Activated T-cell treated with anti-CD3 and anti-CD28 coated beads, Interleukin-2, amount 50 U/mL, for 24 hours (primary cell): ENCODE measurements around the gene SLC36A2.
A peak's percentile ranks its signal among the peaks of the same experiment; 100 is the strongest.

Experiments used
- DNase-seq: peaks from one replicate; pipeline ENCODE4 v3.0.0-alpha.2; 2020
- H3K27ac Mint-ChIP-seq: 2 replicates; pipeline ENCODE4 v1.8.0; 2020; ENCODE audit warnings: mild to moderate bottlenecking, mixed read lengths
- H3K27me3 Mint-ChIP-seq: 2 replicates; pipeline ENCODE4 v1.8.0; 2020; ENCODE audit warnings: mixed read lengths
- H3K36me3 Mint-ChIP-seq: 2 replicates; pipeline ENCODE4 v1.8.0; 2020; ENCODE audit warnings: low read depth, mixed read lengths
- H3K4me1 Mint-ChIP-seq: 2 replicates; pipeline ENCODE4 v1.8.0; 2020; ENCODE audit warnings: low read depth, mixed read lengths
- H3K4me3 Mint-ChIP-seq: 2 replicates; pipeline ENCODE4 v1.8.0; 2020; ENCODE audit warnings: mild to moderate bottlenecking, moderate library complexity, mixed read lengths
- H3K9me3 Mint-ChIP-seq: 2 replicates; pipeline ENCODE4 v1.8.0; 2020; ENCODE audit warnings: mixed read lengths

The SLC36A2 gene

DNA sequence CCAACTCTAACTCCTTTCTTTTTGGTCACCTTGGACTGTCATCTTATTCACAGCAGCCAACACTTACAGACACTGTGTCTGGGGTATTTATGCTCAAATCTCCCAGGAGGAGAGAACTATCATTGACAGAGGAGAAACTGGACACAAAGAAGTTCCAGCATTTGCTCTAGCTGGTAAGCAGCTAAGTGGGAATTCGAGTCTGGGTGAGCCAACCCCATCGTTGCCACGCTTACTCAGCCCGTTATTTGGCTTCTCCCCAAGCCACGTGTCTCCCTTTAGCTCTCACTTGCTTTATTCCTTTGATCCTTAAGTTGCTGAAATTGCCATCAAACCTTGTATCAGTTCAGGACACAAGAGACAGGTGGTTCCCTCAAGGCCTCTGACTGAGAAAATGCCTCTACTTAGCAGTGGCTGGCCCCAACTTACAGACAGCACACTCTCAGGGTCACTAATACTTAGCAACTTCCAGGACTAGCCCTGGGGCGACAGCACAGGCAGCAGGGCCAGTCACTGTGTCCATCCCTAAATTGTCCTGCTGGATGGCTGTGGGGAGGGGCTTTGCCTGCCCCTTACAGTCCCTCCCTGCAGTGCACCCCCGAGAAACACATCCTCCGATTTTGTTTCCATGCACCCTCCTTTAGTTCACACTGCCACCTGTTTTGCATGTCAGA, 1.4 kb downstream of the SLC36A2 start:
- H3K27ac Mint-ChIP-seq: no peak overlapping the region

DNA sequence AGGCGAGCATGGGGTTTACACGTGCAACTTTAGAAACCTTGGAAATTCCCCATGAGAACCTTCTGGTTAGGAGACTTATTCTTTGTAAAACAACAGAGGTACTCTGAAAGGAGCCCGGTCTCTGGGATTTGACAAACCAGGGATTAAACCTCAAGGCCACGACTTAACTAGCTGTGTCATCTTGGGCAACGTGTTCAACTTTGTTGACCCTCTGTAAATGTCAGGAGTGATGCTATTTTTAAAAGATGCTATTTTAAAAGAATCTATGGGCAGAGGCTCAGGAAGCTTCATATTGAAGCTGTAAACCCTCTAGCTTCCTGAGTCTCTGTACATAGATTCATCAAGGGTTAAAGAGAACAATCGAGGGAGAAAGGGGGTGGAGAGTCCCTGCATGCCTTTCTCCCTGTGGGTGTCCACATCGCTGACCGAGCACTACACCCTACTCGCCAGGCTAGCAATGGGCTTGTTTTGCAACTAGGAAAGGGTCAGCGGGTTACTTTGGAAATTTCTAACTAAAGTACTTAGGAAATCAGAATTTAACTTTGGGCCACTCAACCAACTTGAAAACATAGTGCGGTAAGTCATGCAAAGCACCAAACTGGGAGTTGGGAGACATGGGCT, 2.1 kb downstream of the SLC36A2 start:
- Mint-ChIP-seq H3K27ac (no peak overlapping the region), H3K36me3 (no peaks in the 10 kb centered on the region), H3K4me3 (no peak overlapping the region), H3K27me3 (peaks cover 41% of the 10 kb centered on the region), H3K9me3 (no peaks in the 10 kb centered on the region), H3K4me1 (no peaks in the 10 kb centered on the region)
- no peak for DNase-seq

More for the DNA sequence above, 1.4 kb downstream of the SLC36A2 start:
- Mint-ChIP-seq H3K36me3 (no peaks in the 10 kb centered on the region), H3K9me3 (no peaks in the 10 kb centered on the region), H3K4me1 (no peaks in the 10 kb centered on the region), H3K27me3 (peaks cover 40% of the 10 kb centered on the region), H3K4me3 (no peak overlapping the region)
- no peak for DNase-seq

DNA sequence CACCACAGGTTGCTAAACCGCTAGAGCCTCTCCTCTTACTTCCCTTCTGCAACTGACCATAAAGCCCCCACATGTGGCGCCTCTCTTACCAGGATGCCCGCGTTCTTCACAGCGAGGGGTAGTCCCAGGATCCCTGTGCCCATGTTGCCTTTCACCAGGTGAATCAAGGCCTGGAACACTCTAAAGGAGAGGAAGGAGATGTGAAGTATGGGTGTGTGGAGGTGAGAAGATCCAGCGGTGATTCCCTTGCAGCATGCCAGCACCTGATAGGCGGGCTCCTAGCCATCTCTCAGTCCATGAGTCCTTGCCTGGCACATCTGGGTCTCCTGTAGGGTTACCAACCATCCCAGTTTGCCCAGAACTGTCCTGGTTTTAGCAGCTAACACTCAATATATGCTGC, 3.3 kb downstream of the SLC36A2 start:
- Mint-ChIP-seq H3K4me3 (no peak overlapping the region), H3K4me1 (no peaks in the 10 kb centered on the region), H3K36me3 (no peaks in the 10 kb centered on the region)

DNA sequence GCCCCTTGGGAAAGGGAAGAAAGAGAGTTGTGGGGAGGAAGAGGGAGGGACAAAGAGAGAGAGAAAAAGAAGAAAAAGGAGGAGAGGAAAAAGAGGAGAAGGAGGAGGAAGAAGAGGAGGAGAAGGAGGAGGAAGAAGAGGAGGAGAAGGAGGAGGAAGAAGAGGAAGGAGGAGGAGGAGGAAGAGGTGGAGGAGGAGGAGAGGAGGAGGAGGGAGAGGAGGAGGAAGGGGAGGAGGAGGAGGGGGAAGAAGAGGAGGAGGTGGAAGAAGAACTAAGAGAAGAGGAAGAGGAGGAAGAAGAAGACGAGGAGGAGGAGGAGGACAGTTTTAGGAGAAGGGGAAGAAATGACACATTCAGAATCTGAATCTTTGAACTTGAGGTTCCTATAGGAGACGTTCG, 7.4 kb downstream of the SLC36A2 start:
- Mint-ChIP-seq H3K4me1 (no peaks in the 10 kb centered on the region), H3K4me3 (no peak overlapping the region), H3K27me3 (peaks cover 28% of the 10 kb centered on the region), H3K27ac (no peak overlapping the region), H3K9me3 (no peaks in the 10 kb centered on the region), H3K36me3 (no peaks in the 10 kb centered on the region)
- no peak for DNase-seq

More for the DNA sequence above, 3.3 kb downstream of the SLC36A2 start:
- DNase-seq: no peak
- H3K27me3 Mint-ChIP-seq: peaks cover 39% of the 10 kb centered on the region
- H3K27ac Mint-ChIP-seq: no peak overlapping the region
- no peaks in the 10 kb centered on the region for H3K9me3 Mint-ChIP-seq

DNA sequence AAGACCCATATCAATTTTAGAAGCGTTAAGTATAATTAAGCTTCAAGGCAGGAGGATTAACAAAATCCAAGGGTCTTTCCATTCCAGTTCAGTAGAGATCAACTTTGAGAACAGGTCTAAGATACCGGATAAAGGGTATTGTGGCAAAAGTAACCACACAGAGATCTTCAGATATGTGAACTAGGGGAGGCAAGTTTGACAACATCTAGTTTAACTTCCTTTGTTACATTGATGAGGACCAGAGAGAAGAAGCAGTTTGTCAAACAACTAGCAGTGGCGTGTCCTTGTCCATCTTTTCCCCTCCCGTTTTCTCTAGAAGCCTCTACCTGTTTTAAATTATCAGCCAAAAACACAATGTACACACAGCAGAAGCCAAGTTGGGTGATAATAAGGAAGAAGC, 8.6 kb downstream of the SLC36A2 start:
- no peak overlapping the region for H3K4me3 Mint-ChIP-seq
- H3K4me1 Mint-ChIP-seq: no peaks in the 10 kb centered on the region
- H3K9me3 Mint-ChIP-seq: no peaks in the 10 kb centered on the region
- no peak for DNase-seq
- no peaks in the 10 kb centered on the region for H3K36me3 Mint-ChIP-seq
- peaks cover 25% of the 10 kb centered on the region for H3K27me3 Mint-ChIP-seq
- H3K27ac Mint-ChIP-seq: no peak overlapping the region

DNA sequence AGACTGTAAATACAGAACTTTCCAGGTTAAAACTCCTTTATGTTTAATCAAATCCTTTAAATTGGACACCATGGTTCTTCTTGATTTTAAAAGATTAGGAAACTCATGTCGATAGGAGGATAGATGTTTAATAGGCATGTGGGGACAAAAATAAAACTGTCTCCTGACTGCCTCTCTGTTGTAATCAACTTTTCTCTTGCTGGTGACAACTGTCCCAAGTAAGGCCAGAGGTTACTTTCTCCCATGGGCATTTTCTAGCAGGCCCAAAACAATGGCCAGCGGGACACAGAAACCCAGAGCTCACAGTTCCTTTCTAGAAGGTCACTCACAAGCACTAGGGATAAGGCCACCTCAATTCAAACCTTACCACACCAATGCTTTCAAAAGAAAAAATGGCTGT, 14.5 kb downstream of the SLC36A2 start:
- H3K4me1 Mint-ChIP-seq: no peaks in the 10 kb centered on the region
- no peak for DNase-seq
- H3K36me3 Mint-ChIP-seq: no peaks in the 10 kb centered on the region
- no peaks in the 10 kb centered on the region for H3K9me3 Mint-ChIP-seq
- no peak overlapping the region for H3K4me3 Mint-ChIP-seq
- no peak overlapping the region for H3K27ac Mint-ChIP-seq
- peaks cover 9% of the 10 kb centered on the region for H3K27me3 Mint-ChIP-seq

DNA sequence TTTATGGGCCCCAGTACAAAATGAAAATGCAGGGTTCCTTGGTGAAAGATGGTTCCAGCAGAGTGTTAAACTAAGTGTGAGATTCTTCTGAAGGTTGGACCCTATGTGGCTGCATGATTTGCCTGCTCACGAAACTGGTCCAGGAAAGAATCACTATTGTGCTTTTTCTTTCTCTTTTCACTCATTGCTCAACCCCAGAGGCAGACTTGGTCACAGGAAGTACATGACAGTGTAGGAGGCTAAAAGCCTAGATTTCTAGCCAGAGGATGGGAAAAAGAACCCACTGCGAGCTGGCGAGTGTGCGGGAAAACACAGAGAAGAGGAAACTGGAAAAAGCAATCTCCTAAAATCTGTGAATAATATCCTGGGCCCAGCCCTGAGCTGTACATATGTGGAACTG, 18.6 kb downstream of the SLC36A2 start:
- H3K36me3 Mint-ChIP-seq: no peaks in the 10 kb centered on the region
- H3K27ac Mint-ChIP-seq: no peak overlapping the region
- no peak overlapping the region for H3K4me3 Mint-ChIP-seq
- no peaks in the 10 kb centered on the region for H3K9me3 Mint-ChIP-seq
- peaks cover 13% of the 10 kb centered on the region for H3K27me3 Mint-ChIP-seq
- DNase-seq: no peak
- no peaks in the 10 kb centered on the region for H3K4me1 Mint-ChIP-seq

DNA sequence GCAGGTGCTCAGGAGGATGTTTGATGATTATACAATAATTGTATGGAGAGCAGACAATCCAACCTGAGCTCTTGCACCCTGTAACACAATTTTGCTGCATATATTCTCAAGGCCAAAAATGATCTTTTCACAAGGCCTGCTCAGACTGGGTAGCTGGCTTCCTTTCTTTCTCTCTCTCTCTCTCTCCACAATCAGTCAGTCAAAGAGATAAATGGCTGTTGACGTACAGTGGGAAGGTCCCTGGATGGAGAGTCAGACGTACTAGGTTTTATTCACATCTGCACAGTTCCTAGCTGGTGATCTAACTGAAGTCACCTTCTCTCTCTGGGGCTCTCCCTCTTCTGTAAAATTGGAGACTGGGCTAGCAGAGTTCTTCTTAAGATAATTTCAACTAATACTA, 19.8 kb downstream of the SLC36A2 start:
- DNase-seq: no peak
- H3K27ac Mint-ChIP-seq: no peak overlapping the region
- no peaks in the 10 kb centered on the region for H3K4me1 Mint-ChIP-seq
- H3K36me3 Mint-ChIP-seq: no peaks in the 10 kb centered on the region
- H3K4me3 Mint-ChIP-seq: no peak overlapping the region
- H3K9me3 Mint-ChIP-seq: no peaks in the 10 kb centered on the region
- H3K27me3 Mint-ChIP-seq: peaks cover 13% of the 10 kb centered on the region

DNA sequence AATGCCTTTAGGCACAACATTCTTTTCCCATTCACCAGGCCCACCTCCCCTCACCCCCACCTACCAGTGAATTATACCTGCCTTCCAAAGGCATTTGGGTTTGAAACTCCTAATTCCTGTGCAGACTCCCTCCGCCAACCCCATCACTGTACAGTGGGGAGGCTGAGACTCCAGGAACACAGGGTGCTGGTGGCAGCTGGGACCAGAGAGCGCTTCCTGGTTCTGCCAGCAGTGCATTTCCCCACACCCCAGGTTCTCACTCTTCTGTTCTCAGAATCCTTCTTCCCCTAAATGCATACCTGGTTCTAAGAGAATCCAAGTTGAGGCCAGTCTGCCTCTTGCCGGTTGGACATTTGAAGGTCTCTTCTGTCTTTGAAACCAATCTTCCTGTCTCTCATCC, 21.1 kb downstream of the SLC36A2 start:
- H3K27ac Mint-ChIP-seq: no peak overlapping the region
- peaks cover 13% of the 10 kb centered on the region for H3K27me3 Mint-ChIP-seq
- H3K9me3 Mint-ChIP-seq: no peaks in the 10 kb centered on the region
- H3K4me3 Mint-ChIP-seq: no peak overlapping the region
- no peak for DNase-seq
- H3K36me3 Mint-ChIP-seq: no peaks in the 10 kb centered on the region
- no peaks in the 10 kb centered on the region for H3K4me1 Mint-ChIP-seq

DNA sequence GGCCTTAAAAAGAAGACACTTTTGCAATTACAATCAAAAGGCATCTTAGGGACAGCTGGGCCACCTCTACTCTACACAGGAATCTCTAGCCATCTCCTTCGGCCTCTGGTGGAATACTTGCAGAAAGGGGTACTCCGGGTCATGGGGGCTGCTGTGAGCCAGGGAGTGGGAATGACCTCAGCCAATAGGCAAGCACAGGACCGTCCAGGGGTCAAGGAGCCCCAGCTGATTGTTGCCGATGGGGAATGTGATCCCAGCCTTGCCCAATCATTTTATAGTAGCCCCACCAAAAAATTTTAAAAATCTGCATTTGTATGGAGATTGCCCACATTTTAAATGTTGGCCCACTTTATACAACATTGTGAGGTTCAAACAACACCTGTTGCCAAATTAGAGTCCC, 26.9 kb downstream of the SLC36A2 start:
- H3K27ac Mint-ChIP-seq: no peak overlapping the region
- H3K36me3 Mint-ChIP-seq: no peaks in the 10 kb centered on the region
- H3K9me3 Mint-ChIP-seq: no peaks in the 10 kb centered on the region
- no peak for DNase-seq
- peaks cover 14% of the 10 kb centered on the region for H3K27me3 Mint-ChIP-seq
- no peaks in the 10 kb centered on the region for H3K4me1 Mint-ChIP-seq
- H3K4me3 Mint-ChIP-seq: no peak overlapping the region

DNA sequence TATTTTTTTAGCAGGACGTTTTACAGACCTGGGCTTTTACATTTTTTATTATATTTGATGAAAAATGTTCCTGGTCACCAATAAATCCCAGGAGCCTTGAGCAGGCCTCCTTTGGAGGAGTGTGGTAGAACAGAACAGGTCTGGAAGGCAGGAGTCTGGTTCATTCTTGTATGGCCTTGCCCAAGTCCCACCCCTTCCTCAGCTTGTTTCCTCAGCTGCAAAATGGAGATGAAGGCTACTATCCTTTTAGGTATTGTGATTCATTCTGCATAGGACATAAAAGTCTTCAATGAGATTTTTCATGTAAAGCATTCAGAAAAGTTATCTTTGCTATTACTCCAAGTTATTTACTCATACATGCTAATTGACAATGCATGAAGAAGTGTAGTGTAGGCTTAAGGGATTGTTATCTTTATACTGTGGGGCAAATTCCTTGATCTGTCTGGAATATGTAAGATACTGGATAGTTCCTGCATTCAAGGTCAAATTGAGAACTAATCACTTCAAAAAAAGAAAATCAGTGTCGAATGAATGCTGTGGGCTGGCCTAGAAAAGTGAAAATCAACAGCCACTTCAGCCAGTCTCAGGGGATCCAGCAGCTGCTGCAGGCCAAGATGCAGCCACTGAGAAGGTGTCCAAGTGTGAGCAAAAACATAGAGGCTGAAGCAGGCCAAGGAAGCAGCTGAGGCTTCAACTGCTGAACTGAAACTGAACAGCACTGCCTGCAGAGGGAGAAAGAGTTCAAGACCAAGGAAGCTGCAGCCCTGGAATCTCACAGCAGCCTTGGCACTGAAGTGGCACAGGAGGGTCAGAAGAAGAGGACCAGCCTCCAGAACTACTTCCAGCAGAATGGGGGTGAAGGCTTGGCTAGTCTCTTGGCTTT, 28.3 kb downstream of the SLC36A2 start:
- no peaks in the 10 kb centered on the region for H3K9me3 Mint-ChIP-seq
- H3K4me1 Mint-ChIP-seq: no peaks in the 10 kb centered on the region
- no peak for DNase-seq
- H3K36me3 Mint-ChIP-seq: no peaks in the 10 kb centered on the region
- no peak overlapping the region for H3K4me3 Mint-ChIP-seq
- H3K27ac Mint-ChIP-seq: no peak overlapping the region
- H3K27me3 Mint-ChIP-seq: peaks cover 13% of the 10 kb centered on the region

DNA sequence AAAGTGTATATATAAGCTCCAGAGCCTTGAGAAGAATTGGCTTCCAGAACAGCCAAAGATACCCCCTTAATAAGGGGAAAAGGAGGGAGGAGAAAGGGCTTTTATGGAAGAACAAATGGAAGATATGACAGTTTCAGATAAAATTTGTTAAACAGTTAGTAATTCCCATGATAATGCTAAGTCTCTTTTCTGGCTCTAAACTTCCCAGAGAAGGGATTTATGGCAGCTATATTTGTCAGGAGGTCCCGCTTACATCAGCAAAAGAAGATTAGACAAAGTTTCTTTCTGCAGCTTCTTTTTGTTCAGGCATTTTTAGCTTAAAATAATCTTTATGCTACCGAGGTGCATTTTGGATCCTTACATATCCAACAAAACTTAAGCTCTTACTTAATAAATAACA, 29.5 kb downstream of the SLC36A2 start:
- Mint-ChIP-seq H3K9me3 (no peaks in the 10 kb centered on the region), H3K4me1 (no peaks in the 10 kb centered on the region), H3K4me3 (no peak overlapping the region)

DNA sequence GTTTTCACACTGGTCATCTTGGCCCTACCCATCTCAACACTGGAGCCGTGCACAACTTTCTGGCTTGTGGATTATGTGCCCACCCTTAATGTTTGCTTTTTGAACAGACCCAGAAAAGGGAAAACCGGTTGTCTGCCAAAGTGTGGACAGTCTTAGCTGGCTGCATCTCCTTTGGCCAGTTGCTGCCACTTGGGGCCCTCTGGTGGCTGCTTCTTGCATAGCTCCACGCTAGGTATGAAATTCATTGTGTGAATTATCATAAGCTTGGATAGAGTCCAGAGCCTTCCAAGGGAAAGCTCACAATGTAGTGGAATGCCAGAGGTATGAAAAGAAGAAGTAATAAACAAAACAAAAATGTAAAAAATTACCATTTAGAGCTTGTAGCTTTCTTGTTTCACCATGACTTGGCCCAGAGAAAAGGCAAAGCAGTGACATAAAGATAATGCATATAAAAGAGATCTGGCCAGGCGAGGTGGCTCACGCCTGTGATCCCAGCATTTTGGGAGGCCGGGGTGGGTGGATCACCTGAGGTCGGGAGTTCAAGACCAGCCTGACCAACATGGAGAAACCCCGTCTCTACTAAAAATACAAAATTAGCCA, 31.3 kb downstream of the SLC36A2 start:
- no peak overlapping the region for H3K27ac Mint-ChIP-seq
- H3K4me3 Mint-ChIP-seq: no peak overlapping the region
- DNase-seq: peak; percentile 62
- H3K9me3 Mint-ChIP-seq: peaks cover 5% of the 10 kb centered on the region
- H3K27me3 Mint-ChIP-seq: peaks cover 15% of the 10 kb centered on the region
- H3K4me1 Mint-ChIP-seq: no peaks in the 10 kb centered on the region
- no peaks in the 10 kb centered on the region for H3K36me3 Mint-ChIP-seq

More for the DNA sequence above, 29.5 kb downstream of the SLC36A2 start:
- Mint-ChIP-seq H3K27me3 (peaks cover 12% of the 10 kb centered on the region), H3K27ac (no peak overlapping the region), H3K36me3 (no peaks in the 10 kb centered on the region)
- DNase-seq: no peak

DNA sequence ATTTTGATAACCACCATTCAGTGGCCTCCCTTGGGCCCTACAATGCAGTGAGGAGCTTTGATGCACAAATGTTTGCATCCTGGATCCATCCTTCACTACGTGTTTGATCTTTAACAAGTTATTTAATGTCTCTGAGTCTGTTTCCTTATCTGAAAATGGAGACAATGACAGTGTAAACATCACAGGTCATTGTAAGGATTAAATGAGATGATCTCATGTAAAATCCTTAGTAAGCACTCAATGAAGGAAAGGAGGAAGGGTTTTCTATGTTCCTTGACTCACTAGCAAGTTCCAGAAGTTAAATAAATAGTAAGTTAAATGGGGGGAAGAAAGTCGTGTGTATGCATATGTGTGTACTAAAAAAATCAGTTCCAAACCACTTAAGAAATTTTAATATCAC, 34.0 kb downstream of the SLC36A2 start:
- Mint-ChIP-seq H3K4me3 (no peak overlapping the region), H3K9me3 (peaks cover 11% of the 10 kb centered on the region), H3K27me3 (peaks cover 20% of the 10 kb centered on the region), H3K27ac (no peak overlapping the region), H3K4me1 (no peaks in the 10 kb centered on the region), H3K36me3 (no peaks in the 10 kb centered on the region)
- DNase-seq: no peak
